Occipital lobe (tissue), 2 donors: ENCODE data around the gene ADRB1. TPM values are rescaled to one million over a fixed set of nuclear protein-coding genes. Genes with fewer than 3 reads are reported as not detected.

Experiments
- DNase-seq: peaks from one replicate; lab custom pipeline; 2025; lab: John Stamatoyannopoulos, UW
- total RNA-seq: library from RNA; depleted of rRNA; stranded (reverse); fragments of >200 nt; gene quantifications from one replicate; pipeline ENCODE4 v1.2.3, GENCODE V29; 2014

Gene ADRB1
- total RNA-seq, 1 donor from 2014 or later, result 3.3 TPM

DNA sequence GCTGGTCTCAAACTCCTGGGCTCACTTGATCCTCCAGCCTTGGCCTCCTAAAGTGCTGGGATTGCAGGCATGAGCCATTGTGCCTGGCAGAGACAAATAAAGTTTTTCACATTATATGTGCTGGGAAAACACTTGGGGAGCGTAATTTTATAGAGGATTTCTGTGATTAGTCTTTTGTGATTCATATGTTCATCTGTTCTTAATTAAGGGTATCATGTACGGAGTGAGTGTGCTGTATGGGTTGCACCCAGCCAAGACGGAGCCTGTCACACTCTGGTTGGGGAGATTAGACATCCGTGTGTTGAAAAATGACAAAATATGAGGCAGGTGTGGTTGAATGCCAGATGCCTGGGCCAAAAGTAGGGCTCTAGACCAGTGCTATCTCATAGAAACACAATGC is 10.3 kb downstream of the ADRB1 start:
- DNase-seq, result no peak

DNA sequence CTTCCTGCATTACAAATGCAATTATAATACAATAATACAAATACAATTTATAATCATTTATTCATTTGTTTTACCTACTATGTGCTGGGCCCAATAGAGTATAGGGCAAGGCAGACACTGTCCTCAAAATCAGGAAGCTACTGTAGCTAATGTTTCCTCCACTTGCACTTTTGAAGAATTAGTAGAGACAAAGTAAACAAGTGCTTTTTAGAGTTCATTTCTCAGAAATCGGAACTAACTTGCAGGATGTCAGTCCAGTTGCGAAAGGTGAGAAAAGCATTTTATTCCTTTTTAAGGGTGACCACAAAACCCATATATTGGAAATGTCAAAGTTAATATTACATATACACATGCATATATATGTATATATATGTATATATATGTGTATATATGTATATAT is 14.2 kb downstream of the ADRB1 start:
- no peak for DNase-seq

DNA sequence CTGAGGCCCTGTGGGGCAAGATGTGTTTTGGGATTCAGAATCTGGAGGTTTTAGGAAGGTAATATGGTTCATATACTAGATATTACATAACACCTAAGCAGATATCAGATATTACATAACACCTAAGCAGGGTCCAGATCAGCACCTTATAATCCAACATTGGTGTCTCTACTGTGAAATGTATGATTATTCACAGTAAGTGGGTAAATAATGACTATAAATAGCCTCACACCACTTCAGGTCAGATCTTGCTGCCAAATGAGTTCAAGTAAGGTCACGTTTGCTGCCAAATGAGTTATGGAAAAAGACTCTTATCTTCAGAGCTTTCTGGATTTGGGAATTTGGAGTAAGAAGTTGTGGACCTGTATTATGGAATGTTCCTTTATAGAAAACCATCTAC is 14.6 kb downstream of the ADRB1 start:
- DNase-seq, result no peak

GRCh38 chr10:114059561-114059960 is 15.9 kb downstream of the ADRB1 start:
- DNase-seq, result no peak

DNA sequence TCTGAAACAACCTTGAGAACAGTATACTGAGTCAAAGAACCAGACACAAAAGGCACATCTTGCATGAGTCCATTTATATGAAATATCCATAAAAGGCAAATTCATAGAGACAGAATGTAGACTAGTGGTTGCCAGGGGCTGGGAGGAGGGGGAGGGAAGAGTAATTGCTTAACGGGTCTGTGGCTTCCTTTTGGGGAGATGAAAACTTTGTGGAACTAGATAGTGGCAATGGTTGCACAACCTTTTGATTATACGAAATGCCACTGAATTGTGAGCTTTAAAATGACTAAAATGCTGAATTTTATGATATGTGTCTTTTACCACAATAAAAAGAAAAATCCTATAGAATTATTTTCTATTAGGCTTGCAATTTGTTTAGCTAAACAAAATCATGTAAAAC is 16.8 kb downstream of the ADRB1 start:
- DNase-seq, result no peak

- no peak for DNase-seq
Measured at GRCh38 chr10:114061148-114061547, 17.5 kb downstream of the ADRB1 start.

GRCh38 chr10:114061789-114062188 is 18.1 kb downstream of the ADRB1 start:
- no peak for DNase-seq

DNA sequence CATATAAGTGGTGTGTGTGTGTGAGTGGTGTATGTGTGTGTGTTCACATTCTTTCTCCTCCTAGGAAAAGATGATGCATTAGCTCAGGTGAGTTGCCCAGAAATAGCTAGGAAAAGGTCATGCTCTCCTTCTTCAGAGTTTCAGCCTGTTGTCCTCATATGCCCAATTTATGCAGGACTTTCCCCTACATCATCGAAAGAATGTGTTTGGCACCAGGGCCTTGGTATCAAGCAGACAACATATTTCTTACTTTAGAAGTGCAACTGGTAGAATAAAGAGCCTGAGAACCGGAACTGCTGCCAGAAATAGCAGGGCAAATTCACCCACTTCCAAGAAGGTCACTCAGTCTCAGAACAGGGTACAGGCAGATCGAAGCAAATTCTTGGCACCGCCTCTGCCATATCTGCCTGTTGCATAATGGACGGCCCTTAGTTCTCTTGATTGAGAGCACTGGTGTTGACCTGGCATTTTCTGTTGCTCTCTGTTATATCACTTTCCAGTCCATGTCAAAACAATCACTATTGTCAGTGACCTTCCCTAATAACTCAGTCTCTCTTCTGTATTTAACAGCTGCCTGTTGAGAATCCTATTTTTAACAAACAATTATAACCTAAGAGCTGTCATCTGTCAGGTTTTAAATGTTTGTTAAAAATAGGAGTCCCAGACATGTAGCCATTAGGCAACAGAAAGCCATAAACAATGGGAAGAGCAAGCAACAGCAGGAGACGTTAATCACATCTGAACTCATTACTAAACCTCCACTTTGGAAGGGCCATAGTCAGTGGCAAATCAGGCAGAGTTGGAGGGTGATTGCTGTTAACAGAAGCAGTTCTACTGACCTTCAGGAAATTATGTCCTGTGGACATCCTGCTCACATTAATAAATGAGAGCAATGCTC is 20.7 kb downstream of the ADRB1 start:
- no peak for DNase-seq

- DNase-seq, result no peak
Measured at GRCh38 chr10:114065049-114065435, 21.4 kb downstream of the ADRB1 start.

- no peak for DNase-seq
Measured at GRCh38 chr10:114068054-114068707, 24.5 kb downstream of the ADRB1 start.

DNA sequence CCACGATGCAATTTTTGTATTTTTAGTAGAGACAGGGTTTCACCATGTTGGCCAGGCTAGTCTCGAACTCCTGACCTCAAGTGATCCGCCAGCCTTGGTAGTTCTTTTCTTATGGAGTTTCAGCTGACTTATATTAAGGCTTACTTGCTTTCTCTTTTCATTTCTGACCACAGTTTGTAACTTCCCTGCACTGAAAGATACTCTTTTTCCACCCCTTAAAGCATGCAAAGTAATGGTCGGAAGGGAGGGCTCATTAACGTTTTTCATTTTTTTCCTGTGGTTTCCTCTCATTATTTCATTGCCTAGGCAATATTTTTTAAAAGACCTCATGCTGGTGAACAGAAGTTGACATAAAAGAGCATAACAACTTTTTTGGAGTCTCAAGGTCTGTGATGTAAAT is 27.0 kb downstream of the ADRB1 start:
- no peak for DNase-seq

GRCh38 chr10:114071178-114071577 is 27.5 kb downstream of the ADRB1 start:
- DNase-seq, result no peak

- no peak for DNase-seq
Measured at GRCh38 chr10:114073395-114074186, 29.9 kb downstream of the ADRB1 start.

DNA sequence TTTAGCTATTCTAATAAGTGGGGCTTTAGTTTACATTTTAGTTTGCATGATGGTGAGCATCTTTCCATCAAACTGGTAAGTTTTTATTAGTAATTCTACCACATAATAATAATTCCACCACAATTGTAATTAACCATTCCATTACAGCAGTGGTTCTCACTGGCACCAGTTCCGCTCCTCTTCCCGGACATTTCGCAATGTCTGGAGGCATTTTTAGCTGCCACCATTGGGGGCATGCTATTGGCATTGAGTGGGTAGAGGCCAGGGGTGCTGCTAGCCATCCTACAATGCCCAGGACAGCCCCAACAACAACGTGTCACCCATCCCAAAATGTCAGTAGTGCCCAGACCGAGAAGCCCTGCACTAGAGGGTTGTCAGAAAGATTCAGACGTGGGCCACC is 31.4 kb downstream of the ADRB1 start:
- no peak for DNase-seq

GRCh38 chr10:114077347-114077746 is 33.7 kb downstream of the ADRB1 start:
- no peak for DNase-seq

DNA sequence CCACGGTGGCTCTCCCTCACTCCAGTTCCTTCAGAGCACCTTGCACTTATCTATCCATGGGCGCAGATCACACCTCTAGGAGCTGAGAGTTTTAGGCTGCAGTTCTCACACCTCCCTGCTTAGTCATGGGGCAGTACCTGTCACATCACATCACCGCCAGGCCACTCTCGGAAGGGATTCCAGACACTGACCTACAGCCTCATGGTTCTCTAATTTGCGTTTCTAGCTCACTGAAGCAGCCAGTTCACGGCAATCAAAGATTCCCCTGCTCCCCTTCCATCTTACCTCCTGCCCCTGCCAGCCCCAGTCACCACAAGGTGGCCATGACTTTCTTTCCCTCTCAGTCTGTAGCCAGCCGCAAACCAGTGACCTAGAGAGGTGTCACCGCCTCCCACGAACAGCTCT is 34.2 kb downstream of the ADRB1 start:
- DNase-seq, result no peak

- no peak for DNase-seq
Measured at GRCh38 chr10:114078346-114078745, 34.7 kb downstream of the ADRB1 start.

- DNase-seq, result no peak
Measured at GRCh38 chr10:114079421-114079820, 35.8 kb downstream of the ADRB1 start.

- DNase-seq, result no peak
Measured at GRCh38 chr10:114081911-114082583, 38.4 kb downstream of the ADRB1 start.

- DNase-seq, result no peak
Measured at GRCh38 chr10:114083040-114083439, 39.4 kb downstream of the ADRB1 start.

DNA sequence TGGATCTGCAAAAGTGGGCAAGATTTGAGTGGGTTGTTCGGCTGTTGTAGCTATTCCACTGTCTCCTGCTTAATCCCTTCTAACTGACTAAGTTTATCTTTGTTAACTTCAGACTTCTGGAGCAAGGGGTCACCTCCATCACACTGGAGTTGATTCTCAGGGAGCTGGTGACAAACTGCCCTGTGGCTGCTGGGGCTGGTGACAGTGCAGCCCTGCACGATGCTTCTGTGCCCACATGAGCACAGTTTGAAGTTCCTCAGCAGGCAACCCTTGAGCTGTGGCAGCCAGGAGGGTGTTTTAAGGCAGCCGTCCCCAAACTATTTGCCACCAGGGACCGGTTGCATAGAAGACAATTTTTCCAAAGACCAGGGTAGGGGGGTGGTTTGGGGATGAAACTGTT is 40.5 kb downstream of the ADRB1 start:
- DNase-seq, result no peak

DNA sequence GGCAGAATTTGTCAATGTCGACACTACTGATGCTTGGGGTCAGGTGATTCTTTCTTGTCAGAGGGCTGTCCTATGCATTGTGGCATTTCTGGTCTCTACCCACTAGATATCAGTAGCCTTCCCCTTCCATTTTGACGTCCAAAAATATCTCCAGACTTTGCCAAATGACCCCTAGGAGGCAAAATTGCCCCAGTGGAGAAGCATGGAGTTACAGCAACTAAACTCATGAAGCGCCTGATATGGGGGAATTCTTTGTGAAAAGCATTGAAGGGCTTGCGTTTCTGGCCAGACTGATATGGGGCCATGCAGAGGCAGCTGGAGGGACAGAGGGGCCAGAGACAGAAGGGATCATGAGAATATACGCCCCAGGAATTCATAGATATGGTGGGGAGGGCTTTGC is 43.6 kb downstream of the ADRB1 start:
- no peak for DNase-seq
